ENCODE measurements around the gene RPN2.

RPN2 gene

GRCh38 chr20:37231947-37232630, 53.0 kb downstream of the RPN2 start:
- no peak for TF ChIP-seq CTCF (conservative IDR thresholded peaks at IDR 0.05; ENCODE audit: low read depth, low read length)
- DNase-seq (ENCODE audit: low read depth), result no peak
- H3K4me3 ChIP-seq (ENCODE audit: low read length), result no peak overlapping the region

- no peak overlapping the region for H3K4me3 ChIP-seq (ENCODE audit: low read length)
- no peak for TF ChIP-seq CTCF (conservative IDR thresholded peaks at IDR 0.05; ENCODE audit: low read depth, low read length)
- no peak for DNase-seq (ENCODE audit: low read depth)
These were observed 54.6 kb downstream of the RPN2 start for GRCh38 chr20:37233548-37234253.

- H3K4me3 ChIP-seq (ENCODE audit: low read length), result no peak overlapping the region
- no peak for DNase-seq (ENCODE audit: low read depth)
- TF ChIP-seq CTCF (conservative IDR thresholded peaks at IDR 0.05; ENCODE audit: low read depth, low read length), result no peak
These were observed 55.1 kb downstream of the RPN2 start for GRCh38 chr20:37234254-37234581.

- H3K4me3 ChIP-seq (ENCODE audit: low read length), result no peak overlapping the region
- DNase-seq (ENCODE audit: low read depth), result no peak
- TF ChIP-seq CTCF (conservative IDR thresholded peaks at IDR 0.05; ENCODE audit: low read depth, low read length), result no peak
These were observed 55.9 kb downstream of the RPN2 start for GRCh38 chr20:37235065-37235464.

- H3K4me3 ChIP-seq (ENCODE audit: low read length), result no peak overlapping the region
- no peak for DNase-seq (ENCODE audit: low read depth)
- no peak for TF ChIP-seq CTCF (conservative IDR thresholded peaks at IDR 0.05; ENCODE audit: low read depth, low read length)
These were observed 57.3 kb downstream of the RPN2 start for GRCh38 chr20:37236462-37236861.

GRCh38 chr20:37237656-37238055, 58.5 kb downstream of the RPN2 start:
- no peak for TF ChIP-seq CTCF (conservative IDR thresholded peaks at IDR 0.05; ENCODE audit: low read depth, low read length)
- H3K4me3 ChIP-seq (ENCODE audit: low read length), result no peak overlapping the region
- DNase-seq (ENCODE audit: low read depth), result no peak

- H3K4me3 ChIP-seq (ENCODE audit: low read length), result no peak overlapping the region
- TF ChIP-seq CTCF (conservative IDR thresholded peaks at IDR 0.05; ENCODE audit: low read depth, low read length), result no peak
- DNase-seq (ENCODE audit: low read depth), result no peak
These were observed 59.3 kb downstream of the RPN2 start for GRCh38 chr20:37238426-37238825.
